DMS53 (cell line): ENCODE results near the gene TMEM240.
A peak's percentile ranks its signal among the peaks of the same experiment; 100 is the strongest.

Experiments
- DNase-seq: peaks from one replicate; lab custom pipeline; 2025; lab: John Stamatoyannopoulos, UW

TMEM240 gene

GRCh38 chr1:1540090-1540817 lies at the start of gene TMEM240:
Gene TMEM240, minus strand, starts transcription at chr1:1540624. Its CDS starts 278 bp downstream, at chr1:1540346.
- DNase-seq: no peak

- DNase-seq: no peak
Measured at GRCh38 chr1:1583347-1584010, 43.1 kb upstream of the TMEM240 start.

GRCh38 chr1:1582585-1583346 lies 42.3 kb upstream of the TMEM240 start:
- no peak for DNase-seq

- no peak for DNase-seq
Measured at GRCh38 chr1:1578371-1578940, 38.0 kb upstream of the TMEM240 start.

GRCh38 chr1:1577367-1578011 lies 37.1 kb upstream of the TMEM240 start:
- peak; percentile 67 for DNase-seq

- DNase-seq: peak; percentile 98
Measured at GRCh38 chr1:1574721-1575537, 34.5 kb upstream of the TMEM240 start, which contains the start of gene SSU72. Gene SSU72, minus strand, starts transcription at chr1:1574863. Its CDS starts 306 bp downstream, at chr1:1574557.

- peak; percentile 92 for DNase-seq
Measured at GRCh38 chr1:1573843-1574720, 33.7 kb upstream of the TMEM240 start.

- DNase-seq: no peak
Measured at GRCh38 chr1:1569341-1569740, 28.9 kb upstream of the TMEM240 start.

GRCh38 chr1:1567891-1568291 lies 27.5 kb upstream of the TMEM240 start:
- no peak for DNase-seq

GRCh38 chr1:1567152-1567875 lies 26.9 kb upstream of the TMEM240 start:
- no peak for DNase-seq

- no peak for DNase-seq
Measured at GRCh38 chr1:1565340-1565739, 24.9 kb upstream of the TMEM240 start.

- DNase-seq: no peak
Measured at GRCh38 chr1:1564268-1564667, 23.8 kb upstream of the TMEM240 start.

GRCh38 chr1:1563688-1564087 lies 23.3 kb upstream of the TMEM240 start:
- no peak for DNase-seq

- DNase-seq: no peak
Measured at GRCh38 chr1:1562556-1563195, 22.3 kb upstream of the TMEM240 start.

- DNase-seq: no peak
Measured at GRCh38 chr1:1561801-1562470, 21.5 kb upstream of the TMEM240 start.

- DNase-seq: no peak
Measured at GRCh38 chr1:1560178-1560577, 19.8 kb upstream of the TMEM240 start.

GRCh38 chr1:1559066-1559465 lies 18.6 kb upstream of the TMEM240 start:
- no peak for DNase-seq

GRCh38 chr1:1558591-1558990 lies 18.2 kb upstream of the TMEM240 start:
- DNase-seq: no peak
